Smooth muscle cell of the umbilical artery (primary cell): ENCODE measurements around the gene DUSP9. TPM values are rescaled to one million over a fixed set of nuclear protein-coding genes. Genes with fewer than 3 reads are reported as not detected.

Experiments used
- total RNA-seq: library from RNA; depleted of rRNA; stranded (reverse); fragments of >200 nt; gene quantifications from 2 replicates; pipeline ENCODE4 v1.2.3, GENCODE V29; 2014

The DUSP9 gene, protein sequence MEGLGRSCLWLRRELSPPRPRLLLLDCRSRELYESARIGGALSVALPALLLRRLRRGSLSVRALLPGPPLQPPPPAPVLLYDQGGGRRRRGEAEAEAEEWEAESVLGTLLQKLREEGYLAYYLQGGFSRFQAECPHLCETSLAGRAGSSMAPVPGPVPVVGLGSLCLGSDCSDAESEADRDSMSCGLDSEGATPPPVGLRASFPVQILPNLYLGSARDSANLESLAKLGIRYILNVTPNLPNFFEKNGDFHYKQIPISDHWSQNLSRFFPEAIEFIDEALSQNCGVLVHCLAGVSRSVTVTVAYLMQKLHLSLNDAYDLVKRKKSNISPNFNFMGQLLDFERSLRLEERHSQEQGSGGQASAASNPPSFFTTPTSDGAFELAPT
- not detected in 2 replicates for total RNA-seq

DNA sequence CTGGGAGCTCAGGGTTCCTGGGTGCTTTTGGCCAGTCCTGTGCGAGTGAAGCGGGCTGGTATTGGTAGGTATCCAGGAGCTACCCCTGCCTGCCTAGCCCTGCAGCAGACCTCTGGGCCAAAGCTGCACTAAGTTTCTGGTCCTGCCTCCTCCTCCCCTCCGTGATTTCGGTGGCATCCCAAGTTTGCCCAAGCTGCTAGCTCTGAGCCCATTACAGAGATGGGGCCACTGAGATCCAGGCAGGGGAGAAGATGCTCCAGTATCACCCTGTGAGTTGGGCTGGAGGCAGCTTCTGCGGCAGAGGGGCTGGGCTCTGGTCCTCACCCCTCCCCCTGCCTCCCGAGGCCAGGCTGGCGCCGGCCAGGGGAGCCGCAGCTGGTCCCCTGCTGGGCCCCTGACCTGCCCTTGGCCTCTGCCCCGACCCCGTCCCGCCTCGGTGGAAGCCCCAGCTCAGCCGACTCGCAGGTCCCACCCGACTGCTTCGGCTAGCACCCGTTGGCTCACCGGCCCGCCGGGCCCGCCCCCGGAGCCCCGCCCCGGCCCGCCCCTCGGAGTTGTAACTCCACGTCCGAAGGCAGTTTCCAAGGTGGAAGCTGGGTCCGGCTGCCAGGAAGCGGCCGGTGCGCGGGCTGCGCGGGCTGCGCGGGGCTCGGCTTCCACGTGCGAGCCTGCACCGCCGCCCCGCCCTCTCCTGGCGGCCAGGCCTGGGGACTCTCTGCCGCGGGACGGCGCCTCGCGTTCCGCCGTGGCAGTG, at the start of gene DUSP9:
TSS of gene DUSP9 (plus strand) at position 584 of the 754 bp plus-strand sequence. CDS start 751 bp downstream, outside the sequence.

DNA sequence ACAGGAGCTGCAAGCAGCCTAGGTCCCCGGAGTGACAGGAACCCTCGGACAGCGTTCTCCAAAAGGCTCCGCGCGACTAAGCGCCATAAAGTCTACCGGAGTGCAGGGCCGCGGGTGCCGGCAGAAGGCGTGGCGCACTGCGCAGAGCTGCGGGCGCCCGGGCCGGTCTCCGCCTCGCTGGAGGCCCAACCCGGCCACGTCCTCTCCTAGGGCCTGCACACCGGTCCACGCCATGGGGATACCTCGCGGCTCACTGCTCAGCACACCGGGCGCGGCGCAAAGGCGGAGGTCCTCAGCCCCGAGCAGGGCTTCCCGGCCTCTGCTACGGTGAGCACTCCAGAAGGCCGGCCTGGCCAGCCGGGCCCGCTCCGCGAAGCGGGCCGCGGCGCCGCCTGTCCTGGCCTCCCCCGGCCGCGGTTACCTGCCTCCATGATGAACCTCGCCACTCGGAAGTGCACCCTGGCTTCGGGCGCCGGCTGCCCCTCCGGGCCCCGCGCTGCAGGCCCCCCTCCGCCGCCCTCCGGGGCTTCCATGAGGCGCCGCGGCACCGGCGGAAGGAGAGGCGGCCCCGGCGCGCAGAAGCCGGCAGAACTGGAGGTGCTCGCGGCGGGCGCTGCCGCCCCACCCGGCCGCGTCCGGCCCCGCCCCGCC, 48.3 kb upstream of the DUSP9 start, which contains the start of gene CCNQ:
TSS of gene CCNQ (minus strand) at position 599 of the 651 bp plus-strand sequence. CDS start at position 533, 66 bp downstream.

DNA sequence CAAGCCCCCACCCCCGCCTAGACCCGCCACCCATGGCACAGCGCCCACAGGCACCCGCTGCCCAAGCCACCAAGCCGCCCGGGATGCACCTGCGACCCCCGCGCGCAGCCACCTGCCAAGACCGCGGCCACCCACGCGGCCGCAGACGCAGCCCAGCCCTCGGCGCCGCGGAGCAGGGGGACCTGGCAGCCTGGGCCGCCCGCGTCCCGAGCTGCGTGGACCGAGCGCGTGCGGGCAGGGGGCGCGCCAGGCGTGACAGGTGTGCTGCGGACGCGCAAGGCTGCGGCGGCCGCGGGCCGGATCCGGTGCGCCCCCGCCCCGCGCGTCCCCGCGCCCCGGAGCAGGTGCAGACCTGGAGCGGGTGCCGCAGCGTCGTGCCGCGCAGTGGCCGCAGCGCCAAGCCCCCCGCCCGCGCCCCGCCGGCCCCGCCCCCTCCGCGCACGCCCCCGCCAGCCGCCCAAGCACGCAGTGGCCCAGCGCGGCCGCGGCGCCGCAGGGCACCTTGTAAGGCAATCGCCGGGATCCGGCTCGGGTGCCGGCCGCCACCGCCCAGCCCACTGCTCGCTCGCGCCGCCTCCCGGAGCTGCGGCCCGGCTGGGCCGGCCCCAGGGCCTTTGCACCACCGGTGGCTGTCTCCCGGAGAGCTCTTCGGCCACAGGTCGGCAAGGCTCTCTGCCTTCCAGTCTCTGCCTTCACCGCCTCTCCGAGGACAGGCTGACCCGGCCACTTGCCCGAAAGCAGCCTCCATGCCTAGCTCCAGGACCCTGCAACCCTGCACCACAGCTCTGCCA, 26.6 kb downstream of the DUSP9 start, which contains the start of gene PNCK:
TSS of gene PNCK (minus strand) at position 386 of the 791 bp plus-strand sequence. CDS start 737 bp downstream, outside the sequence.

DNA sequence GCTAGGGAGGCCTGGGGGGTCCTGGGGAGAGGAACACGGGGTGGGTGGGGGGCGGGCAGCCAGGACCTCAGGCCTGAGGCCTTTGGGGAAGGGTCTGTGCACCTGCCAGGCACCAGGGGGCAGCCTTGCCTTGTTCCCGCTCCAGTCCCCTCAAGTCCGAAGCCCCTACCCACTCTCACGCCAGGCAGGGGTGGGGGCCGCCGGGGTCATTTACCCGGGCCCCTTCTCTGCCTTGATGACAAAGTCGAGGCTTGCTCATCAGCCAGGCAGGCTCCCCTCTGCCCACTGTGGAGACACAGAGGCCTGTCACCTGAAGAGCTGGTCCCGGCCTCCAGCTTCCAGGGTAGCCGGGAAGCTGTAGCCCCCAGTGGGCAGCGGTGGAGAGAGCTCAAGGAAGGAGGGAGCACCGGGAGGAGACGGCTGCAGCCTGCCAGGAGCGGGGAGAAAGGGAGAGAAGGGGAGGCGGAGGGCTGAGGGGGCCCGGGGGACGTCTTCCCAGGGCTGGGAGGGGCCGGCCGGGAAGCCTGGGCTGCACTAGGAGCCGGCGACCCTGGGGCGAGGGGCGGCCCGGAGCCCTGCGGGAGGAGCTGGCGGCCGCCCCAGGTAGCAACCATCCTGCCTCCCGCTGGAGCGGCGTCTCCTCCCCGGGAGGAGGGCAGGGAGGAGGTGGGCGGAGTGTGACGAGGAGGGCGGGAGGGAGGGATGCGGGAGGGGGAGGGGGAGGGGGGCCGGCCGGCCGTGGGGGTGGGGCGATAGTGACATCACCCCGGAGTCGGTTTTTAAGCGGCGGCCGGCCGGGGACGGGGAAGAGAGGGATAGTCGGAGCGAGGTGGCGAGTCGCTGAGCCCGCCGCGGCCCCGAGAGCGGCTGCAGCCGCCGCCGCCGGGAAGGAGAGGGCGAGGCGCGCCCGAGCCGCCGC, 40.4 kb downstream of the DUSP9 start, which contains the start of gene SLC6A8:
TSS of gene SLC6A8 (plus strand) at position 806 of the 919 bp plus-strand sequence. CDS start 649 bp downstream, outside the sequence.

Other genes with a start within 250 kb of the DUSP9 start
- gene PNMA6E, start 245.9 kb upstream of the DUSP9 start, total RNA-seq, result not detected in 2 replicates
- 0.83 and 1.5 TPM in 2 replicates for gene ZFP92, start 235.7 kb upstream of the DUSP9 start, total RNA-seq
- gene TREX2, start 201.1 kb upstream of the DUSP9 start, total RNA-seq, result 0.18 and 1.8 TPM in 2 replicates
- gene HAUS7, start 176.6 kb upstream of the DUSP9 start, total RNA-seq, result 14.3 and 18.2 TPM in 2 replicates
- gene BGN, start 152.2 kb upstream of the DUSP9 start, total RNA-seq, result 34.1 and 66.8 TPM in 2 replicates
- under 0.01 and 0.09 TPM in 2 replicates for gene ATP2B3, start 129.6 kb upstream of the DUSP9 start, total RNA-seq
- gene CCNQ, start 48.1 kb upstream of the DUSP9 start, total RNA-seq, result 24.5 and 31.8 TPM in 2 replicates
- 0.59 and 0.92 TPM in 2 replicates for gene PNCK, start 26.6 kb downstream of the DUSP9 start, total RNA-seq
- gene SLC6A8, start 40.7 kb downstream of the DUSP9 start, total RNA-seq, result 19.3 and 22.3 TPM in 2 replicates
- gene BCAP31, start 77.2 kb downstream of the DUSP9 start, total RNA-seq, result 156 and 184 TPM in 2 replicates
- gene ABCD1, start 77.7 kb downstream of the DUSP9 start, total RNA-seq, result 17.2 and 25.5 TPM in 2 replicates
- 6.2 and 24.6 TPM in 2 replicates for gene PLXNB3, start 117.0 kb downstream of the DUSP9 start, total RNA-seq
- gene SRPK3, start 133.8 kb downstream of the DUSP9 start, total RNA-seq, result under 0.01 and 2.2 TPM in 2 replicates
- gene IDH3G, start 147.2 kb downstream of the DUSP9 start, total RNA-seq, result 46.9 and 57.2 TPM in 2 replicates
- gene SSR4, start 147.5 kb downstream of the DUSP9 start, total RNA-seq, result 49.2 and 134 TPM in 2 replicates
- gene PDZD4, start 183.3 kb downstream of the DUSP9 start, total RNA-seq, result under 0.01 and 0.18 TPM in 2 replicates
- 0.59 and 2.6 TPM in 2 replicates for gene L1CAM, start 239.0 kb downstream of the DUSP9 start, total RNA-seq